ELF-1 (cell line): ENCODE data around the gene NR1I2.

ENCODE experiments used
- DNase-seq: peaks from one replicate; pipeline ENCODE4 v3.0.0-alpha.2; 2016; ENCODE audit warnings: low read depth, low spot score

Gene NR1I2

DNA sequence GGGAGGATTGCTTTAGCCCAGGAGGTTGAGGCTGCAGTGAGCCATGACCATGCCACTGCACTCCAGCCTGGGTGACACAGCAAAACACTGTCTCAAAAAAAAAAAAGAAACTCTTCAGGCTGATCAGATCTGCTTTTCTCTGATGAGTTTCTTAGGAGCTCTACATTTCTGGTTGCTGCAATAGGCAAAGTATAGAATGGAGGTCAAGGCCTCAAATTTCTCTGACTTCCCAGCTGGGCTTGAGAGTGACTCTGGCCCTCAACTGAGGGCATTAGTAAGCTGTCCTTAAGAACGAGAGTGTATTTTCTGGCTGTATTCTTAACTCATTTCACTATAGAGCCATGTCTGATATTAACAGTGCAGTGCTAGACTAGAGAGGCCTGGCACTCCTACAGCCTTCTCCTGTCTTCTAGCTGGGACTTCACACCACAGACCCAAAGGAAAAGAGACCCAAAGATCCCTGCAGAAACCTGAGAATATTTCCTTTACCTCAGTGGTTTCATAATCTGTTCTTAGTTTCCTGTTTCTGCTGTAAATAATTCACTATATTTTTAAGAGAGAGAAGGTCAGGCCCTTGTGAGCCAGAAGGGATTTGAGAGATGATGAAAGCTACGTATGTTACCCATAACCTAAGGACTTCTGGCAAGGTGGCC, 2.0 kb upstream of the NR1I2 start:
- DNase-seq = no peak

DNA sequence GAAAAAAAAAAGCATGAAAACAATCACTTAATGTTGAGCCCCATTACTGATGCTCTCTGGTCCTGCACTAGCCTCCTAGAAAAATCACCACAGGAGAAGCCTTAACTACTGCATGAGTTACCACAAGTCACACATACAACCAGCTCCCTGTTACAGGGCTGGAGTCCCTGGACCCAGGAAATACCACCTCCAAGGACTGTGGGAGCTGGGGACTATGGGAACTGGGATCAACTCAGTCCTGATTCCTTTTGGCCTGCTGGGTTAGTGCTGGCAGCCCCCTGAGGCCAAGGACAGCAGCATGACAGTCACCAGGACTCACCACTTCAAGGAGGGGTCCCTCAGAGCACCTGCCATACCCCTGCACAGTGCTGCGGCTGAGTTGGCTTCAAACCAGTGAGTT, 559 bp downstream of the NR1I2 start:
- no peak for DNase-seq

DNA sequence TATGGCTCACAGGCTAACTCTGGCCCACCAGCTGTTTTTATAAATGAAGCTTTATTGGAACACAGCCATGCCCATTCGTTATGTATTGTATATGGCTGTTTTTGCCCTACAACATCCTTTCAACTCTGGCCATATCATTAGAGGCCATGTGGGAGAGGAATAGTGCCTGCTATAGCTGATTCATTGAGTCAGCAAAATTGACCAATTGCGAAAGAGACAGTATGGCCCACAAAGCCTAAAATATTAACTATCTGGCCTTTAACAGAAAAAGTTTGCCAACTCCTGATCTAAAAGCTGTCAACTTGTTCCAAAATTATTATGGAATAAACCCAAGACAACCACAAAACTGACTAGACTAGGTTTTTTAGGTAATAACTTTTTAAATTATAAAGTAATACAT, 1.4 kb downstream of the NR1I2 start:
- no peak for DNase-seq

DNA sequence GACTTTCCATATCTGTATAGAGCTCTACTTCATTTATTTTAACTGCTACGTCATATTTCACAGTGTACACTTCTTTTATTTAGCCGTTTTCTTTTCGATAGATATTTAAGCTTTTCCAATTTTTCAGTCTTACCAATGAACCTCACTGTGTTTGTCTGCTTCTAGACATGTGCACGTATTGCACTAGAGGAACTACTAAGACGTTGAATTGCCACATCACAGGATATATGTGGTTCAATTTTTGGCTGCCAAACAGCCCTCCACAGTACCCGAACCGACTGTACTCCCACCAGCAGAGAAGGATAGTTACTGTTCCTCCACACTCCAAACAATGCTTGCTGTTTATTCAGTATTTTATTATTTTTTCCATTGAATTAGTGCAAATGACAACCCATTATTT, 2.0 kb downstream of the NR1I2 start:
- DNase-seq = no peak

DNA sequence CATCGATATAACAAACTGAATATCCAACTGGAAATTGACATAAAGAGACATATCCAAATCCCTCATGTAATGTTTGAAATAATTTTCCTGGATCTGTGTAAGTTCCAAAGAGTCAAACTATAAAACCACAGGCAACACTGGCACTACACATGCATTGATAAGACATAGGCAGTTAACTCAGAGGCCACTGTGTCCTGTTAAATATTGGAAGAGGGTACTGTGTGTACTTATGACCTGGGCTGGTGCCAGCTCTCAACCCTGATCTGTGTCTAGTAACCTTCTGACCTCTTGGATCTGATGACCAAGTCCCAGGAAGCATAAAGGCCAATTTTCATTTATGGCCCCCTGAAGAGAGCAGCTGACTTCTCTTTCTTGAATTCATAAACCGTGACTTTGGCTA, 4.5 kb downstream of the NR1I2 start:
- no peak for DNase-seq

DNA sequence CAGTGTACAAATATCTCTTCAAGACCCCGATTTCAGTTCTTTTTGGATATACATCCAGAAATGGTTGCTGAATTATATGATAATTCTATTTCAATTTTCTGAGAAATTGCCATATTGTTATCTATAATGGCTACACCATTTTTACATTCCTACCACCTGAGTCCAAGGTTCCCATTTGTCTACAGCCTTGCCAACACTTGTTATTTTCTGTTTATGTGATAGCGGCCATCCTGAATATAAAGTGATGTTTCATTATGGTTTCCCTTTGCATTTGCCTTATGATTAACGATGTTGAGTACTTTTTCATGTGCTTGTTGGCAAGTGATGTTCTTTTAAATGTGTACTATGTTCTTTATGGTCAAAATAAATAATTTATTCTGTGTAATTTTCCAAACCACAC, 8.5 kb downstream of the NR1I2 start:
- DNase-seq = no peak

DNA sequence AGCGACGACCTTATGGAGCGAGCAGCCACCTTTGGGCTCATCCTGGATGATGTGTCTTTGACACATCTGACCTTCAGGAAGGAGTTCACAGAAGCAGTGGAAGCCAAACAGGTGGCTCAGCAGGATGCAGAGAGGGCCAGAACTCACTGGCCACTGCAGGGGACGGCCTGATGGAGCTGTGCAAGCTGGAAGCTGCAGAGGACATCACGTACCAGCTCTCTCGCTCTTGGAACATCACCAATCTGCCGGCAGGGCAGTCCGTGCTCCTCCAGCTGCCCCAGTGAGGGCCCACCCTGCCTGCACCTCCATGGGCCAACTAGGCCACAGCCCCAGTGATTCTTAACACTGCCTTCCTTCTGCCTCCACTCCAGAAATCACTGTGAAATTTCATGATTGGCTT, 10.4 kb downstream of the NR1I2 start:
- no peak for DNase-seq

DNA sequence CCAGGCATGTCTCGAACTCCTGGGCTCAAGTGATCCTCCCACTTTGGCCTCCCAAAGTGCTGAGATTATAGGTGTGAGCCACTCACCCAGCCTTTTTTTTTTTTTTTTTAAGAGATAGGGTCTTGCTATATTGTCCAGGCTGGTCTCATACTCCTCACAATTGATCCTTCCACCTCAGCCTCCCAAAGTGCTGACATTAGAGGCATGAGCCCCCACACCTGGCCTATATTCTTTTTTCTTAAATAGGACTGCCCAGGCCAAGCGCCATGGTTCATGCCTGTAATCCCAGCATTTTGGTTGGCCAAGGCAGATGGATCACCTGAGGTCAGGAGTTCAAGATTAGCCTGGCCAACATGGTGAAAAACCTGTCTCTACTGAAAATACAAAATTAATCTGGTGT, 12.5 kb downstream of the NR1I2 start:
- DNase-seq = no peak

DNA sequence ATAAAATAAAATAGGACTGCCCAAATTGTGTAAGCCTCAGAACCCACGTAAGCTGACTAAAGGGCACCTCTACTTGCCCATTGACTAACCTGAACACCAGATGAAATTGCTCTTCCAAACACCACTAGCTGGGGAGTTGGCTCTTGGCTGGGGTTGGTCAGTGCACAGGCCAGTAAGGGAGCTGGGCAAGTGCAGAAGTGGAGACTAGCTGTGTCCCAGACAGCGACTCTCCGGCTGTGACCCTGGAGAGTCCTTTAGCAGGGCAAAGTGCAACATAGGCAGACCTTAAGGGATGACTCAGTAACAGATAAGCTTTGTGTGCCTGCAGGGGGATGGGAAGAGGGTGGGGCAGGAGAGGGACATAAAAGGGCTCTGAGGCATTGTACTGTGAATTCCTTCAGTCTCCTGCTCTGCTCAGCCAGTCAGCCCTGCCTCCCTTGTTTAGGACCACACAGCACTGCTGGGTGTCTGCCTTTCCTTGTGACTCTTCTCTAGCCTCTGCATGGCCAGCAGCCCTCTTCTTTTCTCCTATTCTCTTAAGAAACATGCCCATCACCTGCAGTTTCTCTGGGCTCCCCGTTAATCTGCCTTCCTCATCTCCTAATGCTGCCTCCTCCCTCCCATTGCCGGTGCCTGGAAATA, 13.2 kb downstream of the NR1I2 start:
- peak; percentile 97 for DNase-seq

DNA sequence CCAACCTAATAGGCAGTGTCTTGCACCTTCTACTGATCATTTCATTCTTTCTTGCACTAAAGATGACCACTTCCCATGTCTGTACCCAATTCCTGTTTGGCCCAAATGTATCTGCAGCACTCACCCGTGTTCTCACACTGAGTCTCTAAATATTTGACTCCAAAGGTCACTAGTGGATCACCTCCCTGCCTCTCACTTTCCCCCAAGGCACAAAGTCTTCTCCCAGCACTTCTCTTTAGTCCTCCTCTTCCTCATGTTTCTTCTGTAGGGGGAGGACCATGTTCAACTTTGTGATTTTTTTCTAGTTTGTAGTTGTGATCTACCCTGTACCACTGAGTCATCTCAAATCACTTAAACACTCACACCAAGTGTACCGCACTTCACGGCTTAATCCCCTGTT, 13.9 kb downstream of the NR1I2 start:
- DNase-seq = no peak

DNA sequence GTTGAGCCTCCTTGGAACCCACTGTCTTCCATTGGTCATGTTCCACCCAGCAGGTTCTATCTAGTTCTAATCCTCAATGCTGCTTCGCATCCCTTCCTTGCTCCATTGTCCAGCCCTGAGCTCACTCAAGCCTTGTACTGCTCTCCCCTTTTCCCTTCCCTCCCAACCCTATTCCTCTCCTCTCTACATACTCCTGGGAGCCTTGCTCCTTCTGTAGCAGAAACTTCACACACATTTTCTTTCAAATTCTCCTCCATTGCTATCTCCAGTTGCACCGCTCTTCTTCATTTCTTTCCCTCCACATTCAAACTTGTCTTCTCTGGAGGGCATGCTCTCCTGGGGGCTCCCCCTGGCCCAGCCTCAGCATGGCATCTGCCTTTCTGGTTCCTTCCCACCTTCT, 14.5 kb downstream of the NR1I2 start:
- DNase-seq = no peak

DNA sequence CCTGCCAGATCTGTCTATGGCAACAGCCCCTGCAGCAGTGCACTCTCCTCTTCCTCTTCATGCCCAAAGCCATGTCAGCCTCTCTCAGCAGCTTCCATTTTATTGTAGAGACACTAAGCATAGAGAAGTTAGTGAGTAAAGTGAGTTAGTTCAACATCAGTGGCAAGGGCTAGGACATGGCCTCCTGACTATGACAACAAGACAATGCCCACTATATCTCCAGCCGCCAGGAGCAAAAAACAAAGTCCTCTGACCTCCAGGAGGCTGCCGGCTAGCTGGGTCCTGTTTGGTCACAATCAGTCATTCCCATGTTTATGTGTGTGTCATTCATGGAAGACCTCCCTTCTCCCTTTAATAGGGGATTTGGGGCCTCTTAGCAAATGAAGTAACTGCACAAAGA, 14.9 kb downstream of the NR1I2 start:
- DNase-seq = no peak

DNA sequence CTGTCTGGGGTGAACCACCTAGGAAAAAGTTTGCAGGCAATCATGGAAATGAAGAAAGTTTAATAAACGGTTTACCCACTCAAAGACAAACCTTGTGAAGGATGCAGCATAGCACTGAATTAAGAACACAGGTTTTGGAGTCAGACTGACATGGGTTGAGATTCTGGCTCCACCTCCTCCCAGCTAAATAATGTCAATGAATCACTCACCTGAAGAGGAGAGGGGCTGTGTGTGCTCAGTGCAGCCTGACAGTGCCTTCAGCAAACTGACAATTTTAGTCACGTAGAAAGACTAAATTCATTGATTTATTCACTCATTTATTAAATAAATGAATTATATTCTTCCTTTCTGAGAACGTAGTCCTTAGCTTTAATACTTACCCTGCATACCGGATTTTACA, 18.9 kb downstream of the NR1I2 start:
- no peak for DNase-seq

DNA sequence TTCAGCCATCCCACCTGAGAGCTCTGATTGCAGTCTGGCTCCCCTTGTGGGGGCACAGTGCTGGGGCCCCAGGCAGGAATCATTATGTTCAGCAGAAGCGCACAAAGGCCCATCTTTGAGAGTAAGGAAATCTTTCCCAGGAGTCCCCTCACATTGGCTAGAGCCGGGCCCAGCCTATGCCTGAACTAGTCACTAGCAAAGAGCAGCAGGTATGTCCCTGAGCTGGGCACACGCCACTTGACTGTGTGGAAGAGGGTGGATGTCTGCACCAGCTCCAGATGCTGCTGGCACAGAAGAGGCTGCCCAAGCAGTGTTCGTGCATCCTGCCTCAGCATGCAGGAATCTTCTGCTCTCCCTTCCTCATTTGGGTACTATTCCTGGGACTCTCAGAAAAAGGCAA, 26.3 kb downstream of the NR1I2 start:
- no peak for DNase-seq

DNA sequence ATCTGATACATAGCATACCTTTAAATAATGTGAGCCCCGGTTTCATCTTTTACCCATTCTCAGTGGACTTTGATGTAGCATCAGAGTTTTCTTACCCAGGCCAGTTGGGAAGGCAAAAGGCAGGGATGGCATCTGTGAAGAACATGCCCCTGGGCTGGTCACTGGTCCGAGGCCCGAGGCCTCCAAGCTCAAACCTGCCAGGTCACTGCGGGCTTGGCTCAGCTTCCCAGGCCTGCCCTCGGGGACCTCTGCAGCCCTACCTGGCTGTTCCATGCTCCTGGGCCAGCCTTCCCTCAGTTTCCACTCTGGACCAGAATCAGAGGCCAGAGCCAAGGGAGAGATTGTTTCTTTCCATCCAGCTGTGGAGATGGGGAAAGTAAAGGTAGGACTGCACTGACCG, 26.9 kb downstream of the NR1I2 start:
- DNase-seq = no peak

DNA sequence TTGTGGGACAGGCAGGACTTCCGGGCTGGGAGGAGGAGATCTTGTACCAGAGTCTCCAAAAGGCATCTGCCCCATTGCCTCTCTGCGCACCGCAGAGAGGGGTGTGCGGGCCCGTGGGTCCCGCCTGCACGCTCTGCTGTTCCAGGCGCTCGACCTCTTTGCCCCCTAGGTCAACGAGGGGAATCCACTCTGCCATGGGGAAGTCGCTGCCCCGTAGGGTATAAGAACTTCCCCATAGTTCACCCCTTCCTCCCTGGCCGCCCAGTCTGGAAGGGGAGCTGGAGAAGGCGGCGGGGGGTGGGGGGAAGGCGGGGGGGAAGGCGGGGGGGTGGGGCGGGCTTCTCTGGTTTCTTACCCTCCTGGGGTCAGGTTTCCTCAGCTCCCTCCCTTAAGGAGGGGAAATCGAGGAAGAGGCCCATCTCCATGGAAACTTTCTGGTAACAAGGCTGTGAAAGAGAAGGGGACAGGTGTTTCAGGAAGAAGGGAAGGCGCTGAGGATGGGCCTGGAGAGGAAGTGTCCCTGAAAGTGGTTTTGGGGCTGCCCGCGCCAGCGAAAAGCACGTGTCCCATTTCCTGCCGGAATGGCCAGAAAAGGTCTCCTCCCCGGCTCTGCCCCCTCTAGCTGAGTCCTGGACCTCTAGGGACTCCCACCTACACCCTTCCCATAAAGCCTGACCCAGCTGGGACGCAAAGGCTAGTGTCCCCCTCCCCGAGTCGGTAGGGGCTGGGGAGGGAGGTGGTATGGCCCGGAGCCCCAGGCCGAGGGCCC, 27.5 kb downstream of the NR1I2 start:
- DNase-seq = no peak

DNA sequence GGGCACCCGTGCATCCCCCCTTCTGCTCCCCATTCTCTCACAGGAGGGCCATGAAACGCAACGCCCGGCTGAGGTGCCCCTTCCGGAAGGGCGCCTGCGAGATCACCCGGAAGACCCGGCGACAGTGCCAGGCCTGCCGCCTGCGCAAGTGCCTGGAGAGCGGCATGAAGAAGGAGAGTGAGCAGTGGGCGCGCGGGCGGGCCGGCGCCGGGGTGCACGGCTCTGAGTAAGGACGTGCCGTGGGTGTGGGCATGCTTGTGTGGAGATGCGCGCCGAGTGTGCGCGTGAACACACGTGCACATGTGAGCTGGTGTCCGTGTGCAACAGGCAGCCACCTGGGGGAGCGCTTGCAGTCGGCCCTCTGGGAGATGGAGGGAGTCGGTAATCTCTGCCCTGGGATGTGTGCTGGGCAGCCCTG, 28.1 kb downstream of the NR1I2 start:
- DNase-seq = peak; percentile 44

DNA sequence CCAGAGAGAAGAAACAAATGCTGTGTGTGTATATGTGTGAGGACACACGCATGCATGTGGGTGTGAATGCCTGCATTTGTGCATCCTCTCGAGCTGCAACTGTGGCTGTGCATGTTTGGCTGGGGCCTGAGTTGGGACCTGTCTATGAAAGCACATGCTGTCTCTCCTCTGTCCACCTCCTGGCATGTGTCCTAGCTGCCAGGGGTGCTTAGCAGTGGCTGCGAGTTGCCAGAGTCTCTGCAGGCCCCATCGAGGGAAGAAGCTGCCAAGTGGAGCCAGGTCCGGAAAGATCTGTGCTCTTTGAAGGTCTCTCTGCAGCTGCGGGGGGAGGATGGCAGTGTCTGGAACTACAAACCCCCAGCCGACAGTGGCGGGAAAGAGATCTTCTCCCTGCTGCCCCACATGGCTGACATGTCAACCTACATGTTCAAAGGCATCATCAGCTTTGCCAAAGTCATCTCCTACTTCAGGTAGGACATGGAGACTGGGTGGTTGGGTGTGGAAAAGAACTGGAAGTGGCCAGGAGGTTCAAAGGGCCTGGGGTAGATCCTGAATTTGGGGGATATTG, 30.7 kb downstream of the NR1I2 start:
- DNase-seq = no peak

DNA sequence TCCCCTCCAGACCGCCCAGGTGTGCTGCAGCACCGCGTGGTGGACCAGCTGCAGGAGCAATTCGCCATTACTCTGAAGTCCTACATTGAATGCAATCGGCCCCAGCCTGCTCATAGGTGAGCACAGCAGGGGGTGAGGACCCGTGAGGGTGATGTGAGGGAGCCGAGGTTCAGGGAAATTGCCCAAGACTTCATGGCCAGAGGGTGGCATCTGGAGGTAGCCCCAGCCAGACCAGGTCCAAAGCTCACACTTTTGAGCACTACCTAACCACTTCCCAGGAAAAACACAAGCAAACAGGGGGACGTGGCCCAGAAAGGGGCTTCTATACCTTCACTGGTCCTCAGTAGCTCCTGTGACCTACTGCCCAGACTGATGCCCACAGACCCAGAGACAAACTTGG, 33.8 kb downstream of the NR1I2 start:
- DNase-seq = no peak

DNA sequence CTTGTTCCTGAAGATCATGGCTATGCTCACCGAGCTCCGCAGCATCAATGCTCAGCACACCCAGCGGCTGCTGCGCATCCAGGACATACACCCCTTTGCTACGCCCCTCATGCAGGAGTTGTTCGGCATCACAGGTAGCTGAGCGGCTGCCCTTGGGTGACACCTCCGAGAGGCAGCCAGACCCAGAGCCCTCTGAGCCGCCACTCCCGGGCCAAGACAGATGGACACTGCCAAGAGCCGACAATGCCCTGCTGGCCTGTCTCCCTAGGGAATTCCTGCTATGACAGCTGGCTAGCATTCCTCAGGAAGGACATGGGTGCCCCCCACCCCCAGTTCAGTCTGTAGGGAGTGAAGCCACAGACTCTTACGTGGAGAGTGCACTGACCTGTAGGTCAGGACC, 35.2 kb downstream of the NR1I2 start:
- no peak for DNase-seq

DNA sequence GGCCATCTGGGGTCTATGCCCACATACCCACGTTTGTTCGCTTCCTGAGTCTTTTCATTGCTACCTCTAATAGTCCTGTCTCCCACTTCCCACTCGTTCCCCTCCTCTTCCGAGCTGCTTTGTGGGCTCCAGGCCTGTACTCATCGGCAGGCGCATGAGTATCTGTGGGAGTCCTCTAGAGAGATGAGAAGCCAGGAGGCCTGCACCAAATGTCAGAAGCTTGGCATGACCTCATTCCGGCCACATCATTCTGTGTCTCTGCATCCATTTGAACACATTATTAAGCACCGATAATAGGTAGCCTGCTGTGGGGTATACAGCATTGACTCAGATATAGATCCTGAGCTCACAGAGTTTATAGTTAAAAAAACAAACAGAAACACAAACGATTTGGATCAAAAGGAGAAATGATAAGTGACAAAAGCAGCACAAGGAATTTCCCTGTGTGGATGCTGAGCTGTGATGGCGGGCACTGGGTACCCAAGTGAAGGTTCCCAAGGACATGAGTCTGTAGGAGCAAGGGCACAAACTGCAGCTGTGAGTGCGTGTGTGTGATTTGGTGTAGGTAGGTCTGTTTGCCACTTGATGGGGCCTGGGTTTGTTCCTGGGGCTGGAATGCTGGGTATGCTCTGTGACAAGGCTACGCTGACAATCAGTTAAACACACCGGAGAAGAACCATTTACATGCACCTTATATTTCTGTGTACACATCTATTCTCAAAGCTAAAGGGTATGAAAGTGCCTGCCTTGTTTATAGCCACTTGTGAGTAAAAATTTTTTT, 35.9 kb downstream of the NR1I2 start:
- DNase-seq = peak; percentile 45

DNA sequence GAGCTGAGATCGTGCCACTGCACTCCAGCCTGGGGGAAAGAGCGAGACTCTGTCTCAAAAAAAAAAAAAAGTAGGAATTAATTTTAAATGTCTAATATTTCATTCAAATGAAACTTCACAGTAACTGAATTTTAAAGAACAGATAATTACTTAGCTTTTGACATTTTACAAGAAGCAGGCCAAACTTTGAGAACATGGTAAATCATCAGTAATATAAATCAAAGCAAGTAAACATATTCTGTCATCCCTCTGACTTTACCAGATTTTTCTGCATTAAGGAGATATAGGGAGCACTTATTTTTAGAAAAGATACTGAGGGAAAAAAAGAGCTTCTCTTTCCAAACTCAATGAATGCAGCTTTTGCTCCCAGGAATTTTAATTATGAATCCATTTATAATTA, 37.0 kb downstream of the NR1I2 start:
- DNase-seq = no peak
